RKO (cell line): ENCODE results near the gene WRNIP1.
"Not testable (repeated sequence)": the region's sequence is repeated elsewhere in the genome, so short reads cannot be mapped to it uniquely, and the experiment has no call there.

ENCODE experiments used
- DNase-seq: peaks from one replicate; pipeline ENCODE4 v3.0.0-alpha.2; 2016; ENCODE audit warnings: low spot score

Gene WRNIP1

DNA sequence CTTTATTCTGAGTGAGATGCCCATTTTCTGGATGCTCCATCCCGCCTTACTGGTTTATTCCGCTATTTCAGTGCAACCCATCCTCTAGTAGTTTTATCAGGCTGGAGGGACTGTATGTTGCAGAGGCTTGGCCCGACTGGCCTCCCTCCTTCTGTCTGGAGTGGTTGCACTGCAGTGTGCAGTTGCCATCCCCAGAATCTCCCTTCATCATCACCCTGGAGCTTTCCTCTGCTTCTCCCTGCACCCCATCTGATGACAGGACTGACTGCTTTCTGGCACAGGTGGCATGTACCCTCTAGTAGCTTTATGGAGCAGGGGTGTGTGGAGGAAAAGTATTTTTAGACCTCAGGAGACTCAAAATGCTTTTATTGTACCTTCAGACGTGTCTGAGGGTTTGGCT is 21.1 kb downstream of the WRNIP1 start:
- DNase-seq, result no peak

DNA sequence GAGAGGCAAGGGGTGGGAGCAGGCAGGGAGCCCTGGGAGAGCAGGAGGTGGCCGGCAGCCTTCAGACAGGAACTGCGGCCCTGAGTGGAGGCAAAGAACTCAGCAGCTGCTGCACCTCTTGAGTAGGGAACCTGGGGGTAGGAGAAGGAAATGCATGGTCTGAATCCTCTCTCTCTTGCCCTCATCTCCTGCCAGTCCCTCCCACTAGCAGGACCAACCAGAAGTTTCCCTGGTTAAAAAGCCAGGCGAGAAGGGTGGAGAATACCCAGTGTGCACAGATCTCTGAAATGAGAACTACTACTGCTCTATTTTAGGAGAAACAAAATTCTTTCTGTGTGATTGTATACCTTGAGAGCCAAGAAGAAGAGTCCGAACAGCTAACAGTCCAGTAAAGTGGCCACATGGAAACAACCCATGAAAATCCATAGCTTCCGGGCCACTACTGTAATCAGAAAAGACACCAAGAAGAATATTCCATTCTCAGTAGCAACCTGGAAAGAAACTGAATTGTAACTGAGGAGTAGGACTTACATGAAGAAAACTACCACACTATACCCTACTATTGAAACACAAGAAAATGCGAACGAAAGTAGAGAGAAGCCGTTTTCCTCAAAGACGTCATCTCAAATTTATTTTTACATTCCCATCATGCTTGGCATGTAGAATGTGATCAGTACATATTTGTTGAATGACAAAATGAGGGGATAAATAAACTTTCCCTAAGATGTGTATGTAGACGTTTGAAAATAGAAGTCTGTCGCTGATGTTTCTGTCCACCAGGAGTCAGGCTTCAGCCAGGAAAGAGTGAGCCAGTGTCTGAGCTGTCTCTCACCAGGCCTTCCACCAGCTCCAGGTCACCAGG is 25.6 kb downstream of the WRNIP1 start:
- DNase-seq, result peak; percentile 82

DNA sequence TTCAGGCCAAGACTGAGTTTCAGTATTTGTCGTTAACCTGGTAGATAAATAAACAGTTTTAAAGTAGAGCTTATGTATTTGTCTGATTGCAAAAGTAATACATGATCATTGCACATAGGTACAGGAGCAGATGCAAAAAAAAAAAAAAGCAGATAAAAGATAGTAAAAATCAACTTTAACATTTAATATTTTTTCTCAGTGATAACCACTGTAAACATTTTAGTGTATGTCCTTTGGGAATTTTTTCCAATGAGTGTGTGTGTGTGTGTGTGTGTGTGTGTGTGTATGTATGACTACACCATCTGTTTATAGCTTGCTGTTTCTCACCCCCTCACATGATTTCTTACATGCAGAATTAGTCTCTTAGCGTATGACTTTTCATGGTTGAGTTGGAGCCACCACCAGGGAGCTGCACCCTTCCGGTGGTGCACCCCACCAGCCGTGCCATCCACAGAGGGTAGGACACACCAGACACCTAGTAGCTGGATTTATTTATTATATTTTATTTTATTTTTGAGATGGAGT is 26.3 kb downstream of the WRNIP1 start:
- no peak for DNase-seq

DNA sequence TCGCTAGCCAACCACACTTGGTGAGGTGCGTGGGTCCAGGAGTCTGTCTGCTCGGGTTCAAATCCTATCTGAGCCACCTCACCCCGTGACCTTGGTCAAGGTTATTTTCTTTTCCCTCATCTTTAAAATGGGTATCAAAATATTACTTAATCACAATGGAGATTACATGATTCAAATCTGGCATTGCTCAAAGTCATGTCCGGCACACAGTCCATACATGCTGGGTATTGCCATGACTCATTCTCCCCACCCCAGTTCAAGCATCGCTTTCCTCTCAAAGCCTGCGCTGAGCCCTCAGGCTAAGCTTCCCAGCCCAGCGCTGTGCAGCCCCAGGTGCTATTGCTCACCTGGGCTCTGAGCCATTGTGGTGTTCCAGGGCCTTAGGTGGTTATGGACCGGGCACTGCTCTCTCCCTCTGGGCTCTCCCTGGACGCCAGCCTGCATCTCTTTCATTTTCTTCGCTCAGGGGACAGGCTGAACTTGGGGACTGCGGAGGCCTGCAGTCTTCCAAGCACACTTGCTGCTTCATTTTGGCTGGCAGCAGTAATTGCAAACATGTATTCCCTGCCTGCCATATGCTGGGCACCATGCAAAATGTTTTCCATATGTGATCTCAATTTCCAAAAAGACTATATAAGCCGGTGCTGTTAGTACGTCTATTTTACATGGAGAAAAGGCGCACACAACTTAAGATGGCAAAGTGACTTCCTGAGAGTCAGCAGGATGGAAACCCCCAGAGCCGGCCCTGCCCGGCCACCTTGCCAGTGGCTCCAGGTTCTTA is 27.3 kb downstream of the WRNIP1 start:
- no peak for DNase-seq

DNA sequence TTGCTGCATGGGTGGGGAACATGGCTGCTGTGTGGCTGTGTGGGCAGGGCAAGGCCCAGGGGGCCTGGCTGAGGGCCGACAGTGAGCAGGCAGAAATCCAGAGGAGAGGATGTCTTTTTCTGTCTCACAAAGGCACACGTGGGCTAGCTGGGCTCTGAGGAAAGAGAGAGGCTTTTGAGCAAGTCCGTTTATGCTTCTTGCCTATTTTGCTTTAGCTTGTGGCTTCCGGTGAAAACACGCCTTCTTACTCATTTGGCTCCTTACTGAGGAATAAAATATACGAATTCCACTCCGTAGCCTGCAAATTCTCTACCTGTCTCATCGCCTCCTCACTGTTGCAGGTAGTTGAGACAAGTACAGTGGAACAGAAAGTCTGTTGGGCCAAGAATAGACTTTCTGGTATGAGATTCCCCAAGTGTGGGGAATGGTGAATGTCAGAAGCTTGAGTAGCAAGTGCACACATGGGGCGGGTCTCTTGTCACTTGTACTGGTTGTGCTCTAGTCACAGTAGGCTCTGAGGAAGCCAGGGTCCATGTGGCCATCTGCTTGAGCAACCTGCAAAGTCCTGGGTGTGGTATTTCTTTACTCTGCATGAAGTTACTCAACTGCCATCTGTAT is 28.4 kb downstream of the WRNIP1 start:
- no peak for DNase-seq

DNA sequence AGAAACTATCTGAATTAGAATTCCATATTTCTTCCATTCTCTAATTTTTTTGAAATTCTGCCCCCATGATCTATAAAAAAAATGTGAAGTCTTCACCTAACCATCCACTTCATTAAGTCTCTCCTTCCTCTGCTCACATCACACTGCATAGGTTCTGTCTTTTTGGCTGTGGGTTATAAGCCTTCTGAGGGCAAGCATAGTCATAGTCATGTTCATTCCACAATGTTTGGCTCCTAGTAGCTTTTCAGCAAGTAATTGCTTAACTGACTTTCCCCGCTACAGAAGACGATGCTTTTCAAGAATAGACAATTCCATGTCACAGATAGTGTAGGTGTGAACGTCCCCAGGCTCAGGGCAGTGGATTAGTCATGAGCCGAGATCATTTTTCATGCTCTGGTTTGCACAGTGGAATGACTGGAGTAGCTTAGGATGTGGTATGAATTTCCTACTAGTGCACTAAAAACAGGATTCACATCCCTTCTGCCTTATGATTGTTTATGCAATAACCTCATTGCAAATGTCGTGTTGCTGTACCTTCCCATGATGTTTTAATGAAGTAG is 29.1 kb downstream of the WRNIP1 start:
- DNase-seq, result peak; percentile 18

DNA sequence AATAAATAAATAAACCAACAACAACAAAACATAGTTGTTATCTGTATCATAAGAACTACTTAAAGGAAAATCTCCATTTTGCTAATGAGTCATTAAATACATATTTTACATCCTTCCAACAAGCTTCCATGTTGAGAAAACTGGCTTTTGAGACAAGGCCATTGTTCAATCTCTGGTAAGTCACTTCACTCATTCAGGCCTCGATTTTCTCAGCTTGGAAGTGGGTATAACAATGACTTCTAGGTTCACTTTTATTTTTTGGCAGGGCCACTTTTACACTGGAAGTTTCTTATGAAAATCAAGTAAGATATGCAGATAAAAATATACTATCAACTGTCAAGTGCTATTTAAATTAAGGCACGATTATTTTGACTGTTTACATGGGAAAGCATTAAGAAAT is 30.0 kb downstream of the WRNIP1 start:
- no peak for DNase-seq

DNA sequence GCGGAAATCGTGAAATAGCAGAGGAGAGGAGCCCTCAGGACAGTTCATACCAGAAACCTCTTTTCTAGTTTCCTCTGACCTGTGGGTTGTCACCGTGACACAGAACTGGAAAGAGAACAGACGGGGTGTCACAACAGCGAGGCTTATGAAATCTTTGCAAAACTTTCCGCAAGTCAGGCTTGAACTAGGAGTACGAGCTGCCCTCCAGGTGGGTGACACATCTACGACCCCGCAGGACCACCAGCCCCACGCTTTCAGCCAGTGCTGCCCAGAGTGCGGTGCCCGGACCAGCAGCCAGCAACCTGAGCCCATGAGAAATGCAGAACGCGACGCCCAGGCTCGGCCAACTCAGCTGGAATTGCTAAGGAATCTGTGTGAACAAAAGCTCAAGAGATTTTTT is 30.8 kb downstream of the WRNIP1 start:
- DNase-seq, result no peak

DNA sequence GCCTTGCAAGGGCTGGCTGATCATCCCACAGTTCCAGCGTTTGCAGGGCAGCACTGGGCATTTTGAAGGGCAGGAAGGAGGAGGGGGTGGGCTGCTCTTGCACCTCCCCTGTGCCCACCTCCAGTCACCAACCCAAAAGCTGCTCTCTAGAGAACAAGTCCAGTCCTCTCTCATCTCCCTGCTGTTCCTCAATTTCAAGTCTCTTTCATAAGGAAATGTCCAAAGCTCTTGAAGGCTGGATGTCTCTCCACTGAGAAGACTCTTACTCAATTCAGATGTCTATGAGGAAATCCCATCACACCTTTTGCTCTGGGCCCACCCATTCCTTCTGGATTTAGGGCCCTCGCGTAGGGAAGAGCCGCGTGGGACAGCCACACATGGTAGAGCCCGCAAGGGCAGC is 31.7 kb downstream of the WRNIP1 start:
- DNase-seq, result no peak

DNA sequence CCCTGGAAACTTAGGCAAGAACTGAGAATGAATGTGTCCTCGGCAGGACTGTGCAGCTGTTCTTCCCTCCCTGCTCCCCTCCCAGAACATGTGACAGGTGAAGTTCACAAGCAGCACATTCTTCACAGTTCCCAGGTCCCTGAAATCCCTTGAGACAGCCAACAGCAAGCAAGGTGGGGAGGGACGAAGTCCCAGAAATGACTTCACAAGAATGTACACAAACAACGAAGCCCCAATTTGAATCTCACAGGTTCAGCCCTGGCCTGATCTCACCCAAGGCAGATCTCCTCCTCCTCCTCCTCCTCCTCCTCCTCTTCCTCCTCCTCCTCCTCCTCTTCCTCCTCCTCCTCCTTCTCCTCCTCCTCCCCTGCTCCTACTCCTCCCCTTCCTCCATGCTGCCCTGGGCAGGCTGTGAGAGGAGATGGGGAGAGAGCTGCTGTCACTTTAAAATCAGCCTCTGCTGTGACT is 32.4 kb downstream of the WRNIP1 start:
- DNase-seq, result no peak

DNA sequence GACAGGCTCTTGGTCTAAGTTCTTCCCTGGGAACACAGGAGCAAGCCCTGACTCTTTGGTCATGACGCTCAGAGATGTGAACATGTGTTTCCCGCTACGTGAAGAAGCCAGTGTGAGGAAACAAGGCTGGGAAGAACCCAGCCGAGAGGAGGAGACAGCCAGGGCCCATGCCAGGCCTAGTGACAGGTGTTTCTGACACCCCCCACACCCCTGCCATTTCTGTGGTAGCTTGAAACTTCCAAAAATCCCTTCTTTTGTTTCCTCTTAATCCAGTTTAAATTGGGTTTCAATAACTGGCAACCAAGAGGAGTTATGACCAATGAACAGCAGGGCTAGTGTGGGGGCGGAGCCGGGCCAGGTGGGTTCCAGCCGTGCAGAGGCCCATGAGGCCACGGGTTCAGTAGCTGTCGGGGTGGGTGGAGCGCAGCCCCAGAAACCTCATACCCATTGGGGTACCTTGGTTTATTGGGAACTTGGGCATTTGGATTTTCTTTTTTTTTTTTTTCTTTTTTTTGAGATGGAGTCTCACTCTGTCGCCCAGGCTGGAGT is 33.5 kb downstream of the WRNIP1 start:
- no peak for DNase-seq

DNA sequence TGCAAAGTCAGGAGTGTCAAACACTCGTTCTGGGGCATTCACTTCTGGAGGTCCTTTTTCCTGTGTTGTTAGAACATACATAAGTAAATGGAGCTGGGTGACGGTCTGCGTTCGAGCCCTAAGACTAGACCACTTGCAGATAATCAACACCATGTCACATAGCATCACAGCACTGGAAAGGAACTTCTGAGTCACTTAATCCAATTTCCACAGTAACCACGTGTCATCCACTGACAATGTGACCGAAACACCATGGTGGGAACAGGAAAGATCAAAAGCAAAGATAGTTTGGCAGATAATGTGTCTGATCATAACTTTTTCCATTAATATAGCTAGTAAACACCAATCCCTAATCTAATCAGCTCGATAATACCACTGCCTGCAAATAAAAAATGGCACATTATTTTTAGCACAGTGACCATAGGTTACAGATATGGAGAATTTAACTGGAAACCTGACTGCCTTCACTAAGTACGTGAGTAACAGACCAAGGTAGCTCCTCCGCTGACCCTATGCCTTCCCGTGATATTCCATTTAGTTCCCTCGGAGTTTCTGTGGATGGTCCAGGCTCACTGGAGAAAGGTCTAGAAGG is 34.8 kb downstream of the WRNIP1 start:
- no peak for DNase-seq

DNA sequence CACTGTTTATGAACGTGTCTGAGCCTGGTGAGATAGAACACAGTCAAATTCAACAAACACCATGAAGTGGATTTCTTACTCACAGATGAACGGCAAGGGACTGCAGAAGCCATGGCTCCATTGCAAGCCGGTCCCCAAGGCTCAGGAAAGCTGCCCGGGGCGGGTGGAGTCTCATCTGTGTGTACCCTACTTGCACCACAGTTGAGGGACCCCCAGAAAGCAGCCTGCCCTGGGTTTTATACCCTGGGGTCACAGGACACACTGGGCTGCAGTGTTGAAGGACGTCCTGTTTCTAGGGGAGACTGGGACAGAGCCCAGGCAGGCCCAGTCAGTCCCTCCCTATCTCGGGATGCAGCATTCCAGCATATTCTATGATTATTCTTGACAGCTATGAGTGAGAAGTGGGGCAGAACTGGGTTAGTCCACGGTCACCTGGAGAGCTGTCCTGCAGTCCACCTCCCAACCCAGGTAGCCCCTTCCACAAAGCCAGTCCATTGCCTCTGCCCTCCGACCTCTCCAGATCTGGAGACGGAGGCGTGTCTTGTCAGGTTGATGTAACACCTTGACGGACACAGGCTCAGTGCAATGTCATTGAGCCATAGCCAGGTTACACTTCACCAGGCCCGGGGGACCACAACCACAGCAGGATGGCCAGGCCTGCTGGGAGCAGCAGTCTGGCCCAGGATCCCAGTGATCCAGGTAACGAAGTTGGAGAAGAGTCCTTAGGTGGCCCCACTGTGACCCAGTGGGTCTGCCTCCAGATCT is 35.5 kb downstream of the WRNIP1 start:
- DNase-seq, result no peak

DNA sequence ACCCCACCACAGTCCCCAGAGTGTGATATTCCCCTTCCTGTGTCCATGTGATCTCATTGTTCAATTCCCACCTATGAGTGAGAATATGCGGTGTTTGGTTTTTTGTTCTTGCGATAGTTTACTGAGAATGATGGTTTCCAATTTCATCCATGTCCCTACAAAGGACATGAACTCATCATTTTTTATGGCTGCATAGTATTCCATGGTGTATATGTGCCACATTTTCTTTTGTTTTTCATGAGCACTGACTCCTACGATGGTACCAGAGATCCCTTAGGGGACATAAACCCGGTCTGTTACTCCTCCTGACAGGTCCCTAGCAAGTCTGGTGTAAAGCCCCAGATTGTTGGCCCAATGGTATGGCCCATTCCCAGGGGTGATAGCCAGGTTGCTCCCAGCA is 36.5 kb downstream of the WRNIP1 start:
- not testable (repeated sequence) for DNase-seq

DNA sequence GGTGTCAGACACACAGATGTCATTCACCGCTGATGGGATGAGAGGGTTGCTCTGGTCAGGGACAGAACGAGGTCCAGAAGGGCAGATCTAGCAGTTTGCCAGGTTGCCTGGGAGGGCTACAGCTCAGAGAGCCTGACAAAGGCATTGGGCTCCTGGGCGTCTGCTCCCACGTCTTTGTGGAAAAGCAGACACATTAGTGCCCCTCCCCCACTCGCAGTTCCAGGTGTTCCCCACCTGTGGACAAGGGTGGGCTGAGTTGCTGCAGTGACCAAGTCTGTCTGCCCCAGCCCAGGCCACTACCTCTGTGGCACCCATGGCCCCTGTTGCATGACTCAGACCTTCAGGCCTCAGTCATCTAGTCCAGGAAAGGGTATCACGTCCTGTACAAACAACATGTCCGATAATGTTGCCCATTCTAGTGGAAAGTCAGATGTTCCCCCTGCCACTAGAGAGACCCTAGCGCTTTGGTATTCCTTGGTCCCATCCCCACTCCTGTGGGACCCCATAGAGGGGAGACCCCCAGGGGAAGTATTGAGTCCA is 37.4 kb downstream of the WRNIP1 start:
- no peak for DNase-seq

DNA sequence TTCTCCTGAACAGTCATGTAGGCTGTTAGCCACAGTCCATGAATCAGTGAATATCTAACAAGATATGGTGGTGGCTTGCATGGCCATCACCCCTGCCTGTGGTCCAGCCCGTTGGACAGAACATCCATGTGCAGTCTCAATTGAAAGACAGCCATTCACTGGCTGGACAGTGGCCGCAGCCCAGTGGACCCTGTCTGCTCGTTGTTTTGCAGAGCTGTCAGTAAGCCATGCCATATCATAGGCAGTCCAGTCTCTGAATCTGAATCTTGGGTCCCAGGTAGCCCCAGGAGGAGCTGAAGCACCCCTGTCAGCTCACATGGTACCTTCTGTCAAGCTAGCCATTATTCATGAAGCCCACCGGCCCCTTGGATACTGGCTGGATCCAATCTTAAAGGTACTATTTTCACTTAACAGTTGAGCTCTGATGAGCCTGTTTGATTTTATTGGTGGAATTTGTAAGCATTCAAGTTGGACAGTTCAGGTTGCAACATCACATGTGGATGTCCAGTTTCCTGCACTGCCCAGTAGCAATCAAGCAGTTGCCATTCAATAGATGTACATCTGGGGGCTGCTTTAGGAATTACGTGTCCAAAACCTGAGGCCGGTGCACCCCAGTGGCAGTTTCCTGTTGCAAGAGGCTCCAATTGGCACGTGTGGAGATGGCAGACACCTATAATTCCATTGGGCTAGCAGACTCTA is 38.7 kb downstream of the WRNIP1 start:
- DNase-seq, result no peak

DNA sequence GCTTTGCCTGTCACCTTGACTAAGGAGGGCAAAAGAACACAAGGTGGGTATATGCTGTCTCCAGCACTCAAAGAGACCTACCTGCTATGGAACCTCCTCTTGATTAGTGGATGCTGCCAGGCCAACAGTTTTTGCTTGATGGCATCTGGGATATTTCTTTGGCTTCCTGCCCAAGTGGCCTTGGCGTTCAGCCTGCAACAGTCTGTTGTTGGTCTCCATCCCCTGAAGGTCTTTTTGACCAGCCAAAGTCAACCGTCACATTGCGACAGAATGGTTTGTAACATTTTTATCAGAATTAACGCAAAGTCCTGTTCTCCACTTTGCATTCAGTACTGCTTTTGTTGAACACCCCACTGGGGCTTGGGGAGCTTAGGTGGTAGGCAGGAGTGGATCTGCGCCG is 39.3 kb downstream of the WRNIP1 start:
- no peak for DNase-seq

DNA sequence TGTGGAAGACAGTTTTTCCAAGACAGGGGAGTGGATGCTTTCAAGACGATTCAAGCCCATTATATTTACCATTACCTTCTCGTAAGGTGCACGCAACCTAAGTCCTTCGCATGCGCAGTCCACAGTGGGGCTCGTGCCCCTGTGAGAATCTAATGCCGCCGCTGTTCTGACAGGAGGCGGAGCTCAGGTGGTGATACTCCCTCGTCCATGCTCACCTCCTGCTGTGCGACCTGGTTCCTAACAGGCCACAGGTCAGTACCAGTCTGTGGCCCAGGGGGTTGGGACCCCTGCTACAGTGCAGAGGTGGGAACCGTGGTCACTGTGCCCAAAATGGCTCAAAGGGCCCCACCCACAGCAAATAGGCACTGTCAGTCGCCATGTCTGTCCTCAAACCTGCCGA is 39.8 kb downstream of the WRNIP1 start:
- no peak for DNase-seq

DNA sequence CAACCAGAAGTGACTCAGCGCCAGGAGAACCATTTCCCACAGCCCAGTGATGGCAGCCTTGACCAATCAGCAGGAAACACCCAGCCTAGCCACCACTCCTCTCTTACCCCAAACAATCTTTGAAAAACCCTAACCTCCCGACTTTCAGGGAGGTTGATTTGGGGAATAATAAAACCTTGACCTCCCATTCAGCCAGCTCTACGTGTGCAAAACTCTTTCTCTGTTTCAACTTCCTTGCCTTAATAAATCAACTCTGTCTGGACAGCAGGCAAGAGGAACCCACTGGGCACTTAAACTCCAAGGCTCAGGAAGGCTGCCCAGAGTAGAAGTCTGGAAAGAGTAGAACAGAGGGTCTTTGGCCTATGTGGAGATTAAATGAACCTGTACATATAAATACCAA is 41.5 kb downstream of the WRNIP1 start:
- DNase-seq, result no peak
